BE2C (cell line): ENCODE results near the gene PTPRG.

ENCODE experiments used
- DNase-seq: peaks from one replicate; pipeline ENCODE4 v3.0.0-alpha.2; 2020
- H3K27me3 ChIP-seq: fragments of 250-450 bp; sonication (Bioruptor Pico); 2 replicates; pipeline ENCODE4 v1.5.1; 2020; ENCODE audit warnings: mild to moderate bottlenecking
- H3K36me3 ChIP-seq: fragments of 250-450 bp; sonication (Bioruptor Pico); 2 replicates; pipeline ENCODE4 v1.5.1; 2020; ENCODE audit warnings: mild to moderate bottlenecking
- H3K4me1 ChIP-seq: fragments of 250-450 bp; sonication (Bioruptor Pico); 2 replicates; pipeline ENCODE4 v1.5.1; 2020
- H3K4me3 ChIP-seq: 2 replicates; pipeline ENCODE4 v1.5.1; 2011; ENCODE audit warnings: low read depth, low read length
- H3K9me3 ChIP-seq: fragments of 250-450 bp; sonication (Bioruptor Pico); 2 replicates; pipeline ENCODE4 v1.5.1; 2020
- TF ChIP-seq, protein P1 (sequence below): IDR thresholded peaks from 2 replicates; pipeline ENCODE4 v1.5.1; 2012; ENCODE audit warnings: mild to moderate bottlenecking, low read depth, low read length

Gene PTPRG

DNA sequence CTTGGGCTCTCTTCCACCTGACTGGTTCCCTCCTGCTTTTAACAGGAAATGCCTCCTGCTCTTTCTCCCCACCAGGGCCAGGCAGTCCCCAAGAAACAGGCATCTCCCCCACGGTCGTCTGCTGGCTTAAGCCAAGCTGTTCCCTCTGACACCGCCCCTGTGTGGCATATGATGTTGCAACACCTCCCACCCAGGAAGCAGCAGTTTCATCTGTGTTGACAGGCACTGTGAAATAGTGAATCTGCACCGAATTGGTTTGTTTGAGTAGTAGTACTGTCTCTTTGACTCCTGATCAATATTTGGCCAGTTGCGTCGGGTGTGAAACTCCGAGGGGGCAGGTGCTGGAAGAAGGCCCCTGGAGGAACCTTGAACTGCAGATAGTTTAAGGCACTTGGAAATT, 623.2 kb downstream of the PTPRG start:
- no peak for DNase-seq
- TF ChIP-seq, protein P1, sequence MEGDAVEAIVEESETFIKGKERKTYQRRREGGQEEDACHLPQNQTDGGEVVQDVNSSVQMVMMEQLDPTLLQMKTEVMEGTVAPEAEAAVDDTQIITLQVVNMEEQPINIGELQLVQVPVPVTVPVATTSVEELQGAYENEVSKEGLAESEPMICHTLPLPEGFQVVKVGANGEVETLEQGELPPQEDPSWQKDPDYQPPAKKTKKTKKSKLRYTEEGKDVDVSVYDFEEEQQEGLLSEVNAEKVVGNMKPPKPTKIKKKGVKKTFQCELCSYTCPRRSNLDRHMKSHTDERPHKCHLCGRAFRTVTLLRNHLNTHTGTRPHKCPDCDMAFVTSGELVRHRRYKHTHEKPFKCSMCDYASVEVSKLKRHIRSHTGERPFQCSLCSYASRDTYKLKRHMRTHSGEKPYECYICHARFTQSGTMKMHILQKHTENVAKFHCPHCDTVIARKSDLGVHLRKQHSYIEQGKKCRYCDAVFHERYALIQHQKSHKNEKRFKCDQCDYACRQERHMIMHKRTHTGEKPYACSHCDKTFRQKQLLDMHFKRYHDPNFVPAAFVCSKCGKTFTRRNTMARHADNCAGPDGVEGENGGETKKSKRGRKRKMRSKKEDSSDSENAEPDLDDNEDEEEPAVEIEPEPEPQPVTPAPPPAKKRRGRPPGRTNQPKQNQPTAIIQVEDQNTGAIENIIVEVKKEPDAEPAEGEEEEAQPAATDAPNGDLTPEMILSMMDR = no peak
- H3K27me3 ChIP-seq = peaks cover 24% of the 10 kb centered on the region
- H3K4me3 ChIP-seq = no peak overlapping the region
- no peaks in the 10 kb centered on the region for H3K4me1 ChIP-seq
- H3K36me3 ChIP-seq = no peaks in the 10 kb centered on the region
- H3K9me3 ChIP-seq = no peaks in the 10 kb centered on the region

DNA sequence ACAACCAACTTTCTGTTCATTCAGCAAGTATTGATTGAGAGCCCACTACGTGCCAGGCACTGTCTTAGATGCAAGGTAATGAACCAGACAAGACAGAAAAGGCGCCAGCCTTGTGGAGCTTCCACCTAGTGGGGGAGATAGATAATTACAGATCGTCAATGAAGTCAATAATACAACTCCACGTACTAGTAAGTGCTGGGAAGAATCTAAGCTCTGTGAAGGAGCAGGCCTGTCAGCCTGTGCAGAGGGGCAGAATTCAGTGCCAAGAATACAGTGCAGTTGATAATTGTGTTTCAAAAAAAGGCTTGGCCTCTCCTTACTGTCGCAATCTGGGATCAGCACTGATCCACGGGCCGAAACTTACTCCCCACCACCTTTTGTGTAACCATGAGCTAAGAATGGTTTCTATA, 625.7 kb downstream of the PTPRG start:
- no peak overlapping the region for H3K4me3 ChIP-seq
- TF ChIP-seq, protein P1 = peak; percentile 59
- no peak for DNase-seq
- no peaks in the 10 kb centered on the region for H3K9me3 ChIP-seq
- H3K36me3 ChIP-seq = no peaks in the 10 kb centered on the region
- peaks cover 4% of the 10 kb centered on the region for H3K27me3 ChIP-seq
- no peaks in the 10 kb centered on the region for H3K4me1 ChIP-seq

DNA sequence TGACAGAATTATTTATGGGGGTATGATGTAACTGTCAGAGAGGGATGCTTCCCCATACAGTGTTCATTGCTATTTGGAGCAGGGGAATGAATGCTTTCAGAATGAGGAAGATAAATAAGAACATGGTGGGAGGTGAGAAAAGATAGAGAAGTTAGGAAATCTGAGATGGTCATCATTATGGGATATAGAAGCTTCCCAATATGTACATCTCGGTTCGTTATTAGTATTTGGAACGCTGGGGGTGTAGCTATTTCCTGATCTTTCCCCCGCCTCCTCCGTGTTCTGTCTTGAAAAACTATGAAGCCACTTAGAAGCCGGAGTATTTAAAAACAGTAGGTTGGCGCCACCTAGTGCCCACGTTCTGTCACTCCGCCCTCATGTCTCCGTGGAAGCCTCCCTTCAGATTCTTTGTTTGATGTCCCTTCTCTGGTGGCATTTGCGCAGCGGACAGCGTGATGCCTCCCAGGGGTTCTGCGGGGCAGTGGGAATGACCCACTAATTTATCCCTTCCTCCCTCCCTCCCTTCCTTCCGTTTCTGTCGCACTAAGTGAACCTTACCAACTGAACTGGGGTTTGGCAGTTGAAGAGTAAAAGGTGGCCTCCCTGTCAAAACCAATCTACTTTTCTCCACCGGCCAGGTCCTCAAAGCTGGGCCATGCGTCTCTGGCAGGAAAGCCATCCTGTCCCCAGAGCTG, 627.5 kb downstream of the PTPRG start:
- DNase-seq = peak; percentile 73
- no peaks in the 10 kb centered on the region; the same call in 1 of the 2 replicates for H3K27me3 ChIP-seq
- TF ChIP-seq, protein P1 = peak; percentile 88

DNA sequence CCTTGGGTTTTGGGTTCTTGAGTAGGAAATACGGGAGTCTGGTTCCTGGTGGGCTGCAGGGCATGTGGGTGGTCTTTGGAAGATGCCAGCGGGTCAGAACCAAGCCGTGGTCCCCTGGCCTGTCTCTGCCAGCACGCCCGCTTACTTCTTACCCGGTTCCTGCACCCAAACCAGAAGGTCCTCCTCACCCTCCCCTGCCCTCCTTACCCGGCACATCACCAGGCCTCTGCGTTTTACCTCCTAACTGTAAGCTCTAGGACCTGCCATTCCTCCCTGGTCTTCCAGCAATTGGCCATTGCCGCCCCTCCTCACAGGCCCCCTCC, 628.0 kb downstream of the PTPRG start:
- no peak for DNase-seq
- no peaks in the 10 kb centered on the region; the same call in 1 of the 2 replicates for H3K27me3 ChIP-seq
- TF ChIP-seq, protein P1 = no peak

More for the DNA sequence above, 627.5 kb downstream of the PTPRG start:
- Histone ChIP-seq H3K9me3 (no peaks in the 10 kb centered on the region), H3K36me3 (no peaks in the 10 kb centered on the region), H3K4me3 (no peak overlapping the region), H3K4me1 (no peaks in the 10 kb centered on the region)

DNA sequence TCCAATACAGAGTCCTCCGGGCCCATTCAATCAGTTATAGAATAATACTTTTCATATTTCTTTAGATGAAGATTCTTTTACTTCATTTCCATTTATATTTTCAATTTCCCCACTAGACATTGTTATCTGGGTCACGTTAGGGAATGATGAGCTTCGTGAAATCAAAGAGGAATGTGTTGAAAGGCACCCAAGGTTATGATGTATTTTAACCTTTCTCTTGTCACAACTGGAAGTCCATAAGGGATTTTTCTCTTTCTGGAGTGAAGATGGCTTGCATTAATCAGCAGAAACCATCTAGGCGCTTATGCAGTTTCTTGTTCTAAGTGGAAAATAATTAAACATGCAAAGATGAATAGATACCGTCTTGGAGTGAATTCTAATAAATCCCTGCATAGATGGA, 631.5 kb downstream of the PTPRG start:
- Histone ChIP-seq H3K27me3 (no peaks in the 10 kb centered on the region; the same call in 1 of the 2 replicates), H3K4me3 (no peak overlapping the region), H3K36me3 (no peaks in the 10 kb centered on the region), H3K9me3 (no peaks in the 10 kb centered on the region), H3K4me1 (no peaks in the 10 kb centered on the region)
- TF ChIP-seq, protein P1 = no peak
- DNase-seq = no peak

More for the DNA sequence above, 628.0 kb downstream of the PTPRG start:
- H3K36me3 ChIP-seq = no peaks in the 10 kb centered on the region
- no peaks in the 10 kb centered on the region for H3K9me3 ChIP-seq
- H3K4me1 ChIP-seq = no peaks in the 10 kb centered on the region
- no peak overlapping the region for H3K4me3 ChIP-seq

DNA sequence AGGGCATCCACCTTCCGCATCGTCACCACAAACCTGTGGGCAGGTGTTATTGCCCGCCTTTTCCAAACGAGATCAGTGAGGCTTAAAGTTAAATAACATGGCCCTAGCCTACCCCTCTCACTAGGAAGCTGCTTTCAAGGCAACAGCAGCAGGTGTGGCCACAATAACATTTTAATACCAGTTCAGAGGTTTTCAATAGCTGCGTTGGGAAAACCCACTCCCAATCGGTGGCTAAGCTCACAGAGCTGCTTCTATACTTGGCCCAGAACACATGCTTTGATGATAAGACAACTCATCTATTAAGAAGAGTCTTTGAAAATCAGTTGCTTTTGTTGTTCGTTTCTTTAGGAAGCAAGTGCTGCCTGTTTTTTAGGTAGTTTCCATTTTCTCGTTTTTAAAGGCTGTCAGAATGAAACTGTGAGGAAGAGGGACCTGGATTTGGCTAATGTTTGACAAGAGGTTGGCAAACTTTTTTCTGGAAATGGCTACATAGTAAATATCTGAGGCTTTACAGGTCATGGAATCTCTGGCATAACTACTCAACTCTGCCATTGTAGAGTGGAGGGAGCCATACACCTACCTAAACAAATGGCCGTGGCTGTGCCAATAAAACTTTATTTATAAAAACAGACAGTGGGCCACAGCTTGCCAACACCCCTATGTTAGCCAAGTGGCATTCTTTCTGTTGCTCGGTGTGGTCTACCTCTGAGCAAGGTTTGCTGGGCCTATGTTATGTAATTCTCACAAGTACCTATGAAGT, 632.4 kb downstream of the PTPRG start:
- Histone ChIP-seq H3K36me3 (no peaks in the 10 kb centered on the region), H3K27me3 (no peaks in the 10 kb centered on the region; the same call in 1 of the 2 replicates), H3K4me1 (no peaks in the 10 kb centered on the region), H3K4me3 (no peak overlapping the region), H3K9me3 (no peaks in the 10 kb centered on the region)
- DNase-seq = no peak
- TF ChIP-seq, protein P1 = no peak
